HepG2 (cell line): ENCODE data around the gene LRPAP1. TPM values are rescaled to one million over a fixed set of nuclear protein-coding genes. Genes with fewer than 3 reads are reported as not detected.
A peak's percentile ranks its signal among the peaks of the same experiment; 100 is the strongest.

ENCODE experiments used
- ATAC-seq: fragments of 200-7000 bp; cut with Tn5 transposase; 3 replicates; pipeline ENCODE4 v1.9.1; 2020; ENCODE audit warnings: mild to moderate bottlenecking, moderate library complexity
- BruUV-seq: library from RNA; stranded (reverse); fragments of 400-500 nt; replicated peaks from 2 replicates; lab custom pipeline; 2021; lab: Mats Ljungman, UMichigan
- CTCF ChIA-PET: fragments of 300-600 bp; formaldehyde crosslinking; extraction: SDS; loops from one replicate; lab custom pipeline; 2021; ENCODE audit warnings: low total read pairs, inconsistent platforms, low intra/inter-chr PET ratio; lab: Yijun Ruan, JAX
- POLR2A ChIA-PET: fragments of 350-600 bp; sonication (Branson Sonifier 250); formaldehyde crosslinking; loops from one replicate; lab custom pipeline; 2020; ENCODE audit warnings: antibody characterized with exemption, inconsistent platforms; lab: Yijun Ruan, JAX
- DNase-seq: peaks from one replicate; pipeline ENCODE4 v3.0.0-alpha.2; 2015; ENCODE audit warnings: low spot score
- FAIRE-seq: peaks from 3 replicates; lab custom pipeline; 2011; peaks lifted over from hg19 to GRCh38; lab: Jason Lieb, UNC
- H2AFZ ChIP-seq: one replicate; pipeline ENCODE4 v1.6.1; 2011; ENCODE audit warnings: low read length, inconsistent platforms
- H3K27ac ChIP-seq: fragments of 300-600 bp; 3 replicates; pipeline ENCODE4 v1.8.0; 2011; ENCODE audit warnings: mixed run types, mild to moderate bottlenecking, mixed read lengths, low read length, inconsistent platforms; ENCODE audit not compliant: insufficient read depth; ENCODE audit errors: extremely low read length
- H3K27me3 ChIP-seq, 2 experiments: fragments of 200-600 bp in 1 of 2; 2 replicates in 1 of 2; 3 replicates in 1 of 2; pipeline versions ENCODE4 v1.6.0 to v1.8.0; 2011; ENCODE audit warnings: low read length in 2 of 2, mild to moderate bottlenecking in 2 of 2, moderate library complexity in 2 of 2, inconsistent platforms in 1 of 2; ENCODE audit not compliant: insufficient read depth in 2 of 2, control insufficient read depth in 1 of 2
- H3K36me3 ChIP-seq, 2 experiments: fragments of 200-600 bp in 1 of 2; replicated peaks in 1 of 2; 2 replicates in 1 of 2; 3 replicates in 1 of 2; pipeline versions ENCODE4 v1.5.1 to v1.8.0; 2011; ENCODE audit warnings: low read length in 2 of 2, inconsistent platforms in 1 of 2; ENCODE audit not compliant: insufficient read depth in 2 of 2, control insufficient read depth in 1 of 2
- H3K4me1 ChIP-seq: 2 replicates; pipeline ENCODE4 v1.5.1; 2012; ENCODE audit warnings: low read length, inconsistent platforms; ENCODE audit not compliant: insufficient read depth
- H3K4me2 ChIP-seq: 2 replicates; pipeline ENCODE4 v1.6.0; 2011; ENCODE audit warnings: low read depth, low read length, inconsistent platforms
- H3K4me3 ChIP-seq, 3 experiments: fragments of 200-600 bp in 1 of 3; sonication (generic), shearing (Covaris generic) in 1 of 3; replicated peaks in 1 of 3; 2 replicates each; pipeline ENCODE4 v1.5.1; 2011 to 2016; ENCODE audit warnings: low read length in 3 of 3, inconsistent platforms in 2 of 3, low read depth in 2 of 3, mild to moderate bottlenecking in 2 of 3, control low read depth in 1 of 3, mixed read lengths in 1 of 3; ENCODE audit not compliant: insufficient read depth in 1 of 3
- H3K79me2 ChIP-seq: one replicate; pipeline ENCODE4 v1.6.1; 2011; ENCODE audit warnings: low read length, inconsistent platforms; ENCODE audit not compliant: insufficient read depth
- H3K9ac ChIP-seq: 2 replicates; pipeline ENCODE4 v1.6.0; 2011; ENCODE audit warnings: mild to moderate bottlenecking, low read depth, low read length, inconsistent platforms; ENCODE audit not compliant: insufficient read depth
- H3K9me3 ChIP-seq: 2 replicates; pipeline ENCODE4 v1.5.1; 2012; ENCODE audit warnings: mild to moderate bottlenecking, low read length
- H4K20me1 ChIP-seq: 2 replicates; pipeline ENCODE4 v1.6.0; 2011; ENCODE audit warnings: inconsistent platforms, mild to moderate bottlenecking, low read length, moderate library complexity; ENCODE audit not compliant: insufficient read depth
- DR1 ChIP-seq: sonication (generic); formaldehyde crosslinking; IDR thresholded peaks from 2 replicates; pipeline ENCODE4 v1.8.0; 2021; ENCODE audit warnings: mild to moderate bottlenecking, missing genetic modification reagents, inconsistent platforms
- EED ChIP-seq: sonication (generic); formaldehyde crosslinking; IDR thresholded peaks from 2 replicates; pipeline ENCODE4 v1.5.0; 2020; ENCODE audit warnings: mild to moderate bottlenecking, missing genetic modification reagents
- EP300 ChIP-seq, 3 experiments: sonication (generic) in 1 of 3; formaldehyde crosslinking in 1 of 3; IDR thresholded peaks; 2 replicates each; pipeline versions ENCODE4 v1.5.1 to v1.6.1; 2011 to 2020; ENCODE audit warnings: low read depth in 2 of 3, low read length in 2 of 3, borderline replicate concordance in 1 of 3, improper control_type of control experiment in 1 of 3, mild to moderate bottlenecking in 1 of 3, missing genetic modification reagents in 1 of 3, moderate library complexity in 1 of 3
- HNRNPLL ChIP-seq: fragments of 200-400 bp; formaldehyde crosslinking; IDR thresholded peaks from 2 replicates; pipeline ENCODE4 v1.6.1; 2017; ENCODE audit warnings: mild to moderate bottlenecking, low read depth, low read length; ENCODE audit not compliant: poor library complexity, severe bottlenecking
- MAZ ChIP-seq, 2 experiments: sonication (generic) in 1 of 2; formaldehyde crosslinking in 1 of 2; IDR thresholded peaks; 2 replicates each; pipeline versions ENCODE4 v1.5.0 to v1.6.1; 2012 to 2020; ENCODE audit warnings: low read depth in 2 of 2, mild to moderate bottlenecking in 2 of 2, borderline replicate concordance in 1 of 2, improper control_type of control experiment in 1 of 2, low read length in 1 of 2, missing genetic modification reagents in 1 of 2, moderate library complexity in 1 of 2
- NFYC ChIP-seq: IDR thresholded peaks from 2 replicates; pipeline ENCODE4 v1.6.1; 2016; ENCODE audit warnings: missing genetic modification reagents, missing compliant biosample characterization
- PPARG ChIP-seq: conservative IDR thresholded peaks from 2 replicates; pipeline ENCODE4 v1.6.1; 2016; ENCODE audit warnings: missing biosample characterization, missing genetic modification reagents
- PTBP1 ChIP-seq: fragments of 200-400 bp; formaldehyde crosslinking; IDR thresholded peaks from 2 replicates; pipeline ENCODE4 v1.6.1; 2018; ENCODE audit warnings: low read length, low read depth; ENCODE audit not compliant: poor library complexity, severe bottlenecking
- STAT5B ChIP-seq: sonication (generic); formaldehyde crosslinking; IDR thresholded peaks from 2 replicates; pipeline ENCODE4 v1.4.0; 2020; ENCODE audit warnings: missing genetic modification reagents
- TEAD3 ChIP-seq: optimal IDR thresholded peaks from 2 replicates; pipeline ENCODE3; 2016; ENCODE audit warnings: borderline replicate concordance
- ZFP36L2 ChIP-seq: sonication (generic); formaldehyde crosslinking; IDR thresholded peaks from 2 replicates; pipeline ENCODE4 v1.4.0; 2020; ENCODE audit warnings: missing genetic modification reagents
- ZFY ChIP-seq: sonication (generic); formaldehyde crosslinking; IDR thresholded peaks from 2 replicates; pipeline ENCODE4 v1.4.0; 2020; ENCODE audit warnings: missing genetic modification reagents
- ZNF567 ChIP-seq: sonication (generic); formaldehyde crosslinking; IDR thresholded peaks from 2 replicates; pipeline ENCODE4 v1.8.1; 2023; ENCODE audit warnings: mild to moderate bottlenecking, missing genetic modification reagents, borderline replicate concordance
- WGBS: methylation state at CpG from one replicate; pipeline ENCODE4 v1.1.6; 2017; ENCODE audit warnings: low lambda C conversion rate; 5-methylcytosine and 5-hydroxymethylcytosine counted together
- in situ Hi-C: cut with HindIII; loops from 2 replicates; pipeline ENCODE4 v1.10.0; 2017; ENCODE audit warnings: low pct_unique_long_range_greater_than_20kb; ENCODE audit not compliant: extremely low pct_ligation_motif_present
- intact Hi-C: fragments of 100-400 bp; cut with micrococcal nuclease; formaldehyde crosslinking; loops from one replicate; pipeline ENCODE4 v1.10.0; 2022; ENCODE audit not compliant: unreplicated experiment
- polyA plus RNA-seq, 8 experiments: library from polyadenylated mRNA; depleted of rRNA in 3 of 8; stranded (reverse) in 7 of 8; unstranded in 1 of 8; fragments of >200 nt; fragmentation: Illumina TruSeq in 4 of 8; extraction: Trizol in 4 of 8; gene quantifications; 2 replicates each; pipeline versions ENCODE4 v1.2.1 to v1.2.3, GENCODE V29; 2011 to 2016; ENCODE audit warnings: low read depth in 4 of 8, missing spikeins in 1 of 8, mixed read lengths in 1 of 8; ENCODE audit not compliant: insufficient read depth in 1 of 8
- total RNA-seq, 5 experiments: library from RNA; depleted of rRNA; stranded (reverse); fragments of >200 nt; fragmentation: Illumina TruSeq; extraction: Trizol; gene quantifications; 2 replicates each; pipeline ENCODE4 v1.2.3, GENCODE V29; 2016; ENCODE audit warnings: low read depth in 1 of 5
- TF ChIP-seq, protein P1 (sequence below): conservative IDR thresholded peaks from 2 replicates; pipeline ENCODE4 v1.6.1; 2018; ENCODE audit warnings: missing genetic modification reagents
- TF ChIP-seq, protein P2 (sequence below): sonication (generic); formaldehyde crosslinking; IDR thresholded peaks from 2 replicates; pipeline ENCODE4 v1.8.0; 2022; ENCODE audit warnings: missing genetic modification reagents, mild to moderate bottlenecking, moderate library complexity, borderline replicate concordance
- TF ChIP-seq, protein P3 (sequence below): sonication (generic); formaldehyde crosslinking; conservative IDR thresholded peaks from 2 replicates; pipeline ENCODE4 v1.8.0; 2022; ENCODE audit warnings: missing genetic modification reagents
- TF ChIP-seq, protein P4 (sequence below): sonication (generic); formaldehyde crosslinking; IDR thresholded peaks from 2 replicates; pipeline ENCODE4 v1.5.0; 2020; ENCODE audit warnings: missing genetic modification reagents

The LRPAP1 gene
- total and polyA plus RNA-seq, 2 of the 13 experiments (the other 11 are each of a cell fraction or from before 2014, with no cell fraction given): 153 to 191 TPM

DNA sequence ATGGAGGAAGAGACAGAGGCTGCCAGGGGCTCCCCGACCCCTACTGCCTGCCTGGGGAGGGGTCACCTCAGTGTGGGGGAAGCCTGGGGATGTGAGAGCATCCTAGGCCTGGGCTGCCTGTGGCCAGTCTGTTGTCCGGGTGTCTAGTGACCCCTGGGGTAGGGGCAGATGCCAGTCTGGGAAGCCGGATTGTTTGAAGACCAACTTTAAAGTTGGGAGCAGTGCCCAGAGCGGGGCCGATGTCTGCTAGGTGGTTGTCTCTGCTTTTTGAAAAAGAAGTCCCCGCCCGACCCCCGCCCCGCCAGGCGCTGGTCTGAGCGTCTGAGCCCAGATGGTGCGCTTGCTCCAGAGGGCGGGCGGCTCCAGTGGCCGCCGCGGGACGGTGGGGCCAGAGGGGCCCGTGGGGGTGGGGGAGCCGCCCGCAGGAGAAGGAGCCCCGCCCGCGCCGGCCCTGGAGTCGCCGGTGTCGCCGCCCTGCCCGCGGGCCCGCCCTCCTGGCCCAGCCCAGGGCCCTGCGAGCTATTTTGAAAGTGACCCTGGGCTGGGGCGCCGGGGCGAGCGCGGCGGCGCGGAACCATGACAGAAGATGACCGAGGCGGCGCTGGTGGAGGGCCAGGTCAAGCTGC, 69.3 kb downstream of the LRPAP1 start, which contains the start of gene DOK7:
DOK7 (plus strand) TSS at position 517 of the 626 bp plus-strand sequence; CDS start at position 587, 70 bp downstream.
- 5% methylated on average over 4 of the region's 44 CpGs for WGBS
- intact Hi-C loops: no loop called here
- H3K36me3 ChIP-seq: no peaks in the 10 kb centered on the region
- no peak within 1 kb of the TSS for H3K9ac ChIP-seq
- peak within 1 kb of the TSS; percentile 32 to 55 (median 50); a peak in 5 of 6 replicates for H3K4me3 ChIP-seq
- no peak within 1 kb of the TSS for H3K27ac ChIP-seq
- no peak within 1 kb of the TSS for H2AFZ ChIP-seq
- no TSS peak for BruUV-seq
- peak within 1 kb of the TSS; percentile 65 for H3K4me2 ChIP-seq
- CTCF ChIA-PET: no interaction called here
- FAIRE-seq (no peak), DNase-seq (no peak), ATAC-seq (peak; percentile 27)
- H3K9me3 ChIP-seq: no peaks in the 10 kb centered on the region
- H3K4me1 ChIP-seq: peaks cover 23% of the 10 kb centered on the region
- no peaks in the 10 kb centered on the region for H4K20me1 ChIP-seq
- H3K27me3 ChIP-seq: peaks cover 20 to 63% of the 10 kb centered on the region in 2 experiments
- POLR2A ChIA-PET: interaction anchor here (1.0 kb wide), 1 partner anchor 18 kb away, joined by 4 read pairs; no protein-coding TSS in a partner anchor
- in situ Hi-C loops: no loop called here
- no peaks in the 10 kb centered on the region for H3K79me2 ChIP-seq
- TF ChIP-seq, protein P1, sequence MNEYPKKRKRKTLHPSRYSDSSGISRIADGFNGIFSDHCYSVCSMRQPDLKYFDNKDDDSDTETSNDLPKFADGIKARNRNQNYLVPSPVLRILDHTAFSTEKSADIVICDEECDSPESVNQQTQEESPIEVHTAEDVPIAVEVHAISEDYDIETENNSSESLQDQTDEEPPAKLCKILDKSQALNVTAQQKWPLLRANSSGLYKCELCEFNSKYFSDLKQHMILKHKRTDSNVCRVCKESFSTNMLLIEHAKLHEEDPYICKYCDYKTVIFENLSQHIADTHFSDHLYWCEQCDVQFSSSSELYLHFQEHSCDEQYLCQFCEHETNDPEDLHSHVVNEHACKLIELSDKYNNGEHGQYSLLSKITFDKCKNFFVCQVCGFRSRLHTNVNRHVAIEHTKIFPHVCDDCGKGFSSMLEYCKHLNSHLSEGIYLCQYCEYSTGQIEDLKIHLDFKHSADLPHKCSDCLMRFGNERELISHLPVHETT (CRISPR knock-in tag): no peak
- TF ChIP-seq DR1 (CRISPR knock-in tag) (no peak), PTBP1 (no peak), ZFP36L2 (CRISPR knock-in tag) (no peak), HNRNPLL (peak; percentile 18), TEAD3 (CRISPR knock-in tag) (no peak), EP300 (IDR thresholded peaks at IDR 0.05; ENCODE audit: low read depth in 2 of 2, low read length in 2 of 2) (no peak), EP300 (CRISPR knock-in tag; IDR thresholded peaks at IDR 0.05; ENCODE audit: borderline replicate concordance) (no peak), PPARG (CRISPR knock-in tag) (no peak), STAT5B (CRISPR knock-in tag) (no peak), NFYC (no peak), ZFY (CRISPR knock-in tag) (0 out of 2 replicates have a peak, but pooled peaks have one; percentile 9), EED (CRISPR knock-in tag) (0 out of 2 replicates have a peak, but pooled peaks have one; percentile 5), MAZ (IDR thresholded peaks at IDR 0.05; ENCODE audit: borderline replicate concordance, low read depth, low read length) (no peak), MAZ (CRISPR knock-in tag; IDR thresholded peaks at IDR 0.05; ENCODE audit: low read depth) (0 out of 2 replicates have a peak, but pooled peaks have one; percentile 21), ZNF567 (no peak)
- TF ChIP-seq, protein P2, sequence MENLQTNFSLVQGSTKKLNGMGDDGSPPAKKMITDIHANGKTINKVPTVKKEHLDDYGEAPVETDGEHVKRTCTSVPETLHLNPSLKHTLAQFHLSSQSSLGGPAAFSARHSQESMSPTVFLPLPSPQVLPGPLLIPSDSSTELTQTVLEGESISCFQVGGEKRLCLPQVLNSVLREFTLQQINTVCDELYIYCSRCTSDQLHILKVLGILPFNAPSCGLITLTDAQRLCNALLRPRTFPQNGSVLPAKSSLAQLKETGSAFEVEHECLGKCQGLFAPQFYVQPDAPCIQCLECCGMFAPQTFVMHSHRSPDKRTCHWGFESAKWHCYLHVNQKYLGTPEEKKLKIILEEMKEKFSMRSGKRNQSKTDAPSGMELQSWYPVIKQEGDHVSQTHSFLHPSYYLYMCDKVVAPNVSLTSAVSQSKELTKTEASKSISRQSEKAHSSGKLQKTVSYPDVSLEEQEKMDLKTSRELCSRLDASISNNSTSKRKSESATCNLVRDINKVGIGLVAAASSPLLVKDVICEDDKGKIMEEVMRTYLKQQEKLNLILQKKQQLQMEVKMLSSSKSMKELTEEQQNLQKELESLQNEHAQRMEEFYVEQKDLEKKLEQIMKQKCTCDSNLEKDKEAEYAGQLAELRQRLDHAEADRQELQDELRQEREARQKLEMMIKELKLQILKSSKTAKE (CRISPR knock-in tag): no peak
- TF ChIP-seq, protein P3, sequence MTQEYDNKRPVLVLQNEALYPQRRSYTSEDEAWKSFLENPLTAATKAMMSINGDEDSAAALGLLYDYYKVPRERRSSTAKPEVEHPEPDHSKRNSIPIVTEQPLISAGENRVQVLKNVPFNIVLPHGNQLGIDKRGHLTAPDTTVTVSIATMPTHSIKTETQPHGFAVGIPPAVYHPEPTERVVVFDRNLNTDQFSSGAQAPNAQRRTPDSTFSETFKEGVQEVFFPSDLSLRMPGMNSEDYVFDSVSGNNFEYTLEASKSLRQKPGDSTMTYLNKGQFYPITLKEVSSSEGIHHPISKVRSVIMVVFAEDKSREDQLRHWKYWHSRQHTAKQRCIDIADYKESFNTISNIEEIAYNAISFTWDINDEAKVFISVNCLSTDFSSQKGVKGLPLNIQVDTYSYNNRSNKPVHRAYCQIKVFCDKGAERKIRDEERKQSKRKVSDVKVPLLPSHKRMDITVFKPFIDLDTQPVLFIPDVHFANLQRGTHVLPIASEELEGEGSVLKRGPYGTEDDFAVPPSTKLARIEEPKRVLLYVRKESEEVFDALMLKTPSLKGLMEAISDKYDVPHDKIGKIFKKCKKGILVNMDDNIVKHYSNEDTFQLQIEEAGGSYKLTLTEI (CRISPR knock-in tag): no peak
- TF ChIP-seq, protein P4, sequence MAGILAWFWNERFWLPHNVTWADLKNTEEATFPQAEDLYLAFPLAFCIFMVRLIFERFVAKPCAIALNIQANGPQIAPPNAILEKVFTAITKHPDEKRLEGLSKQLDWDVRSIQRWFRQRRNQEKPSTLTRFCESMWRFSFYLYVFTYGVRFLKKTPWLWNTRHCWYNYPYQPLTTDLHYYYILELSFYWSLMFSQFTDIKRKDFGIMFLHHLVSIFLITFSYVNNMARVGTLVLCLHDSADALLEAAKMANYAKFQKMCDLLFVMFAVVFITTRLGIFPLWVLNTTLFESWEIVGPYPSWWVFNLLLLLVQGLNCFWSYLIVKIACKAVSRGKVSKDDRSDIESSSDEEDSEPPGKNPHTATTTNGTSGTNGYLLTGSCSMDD: no peak
